Testis (tissue), 3 donors: ENCODE measurements around the gene CACNG3. TPM values are rescaled to one million over a fixed set of nuclear protein-coding genes. Genes with fewer than 3 reads are reported as not detected.
"Not testable (repeated sequence)": the region's sequence is repeated elsewhere in the genome, so short reads cannot be mapped to it uniquely, and the experiment has no call there.

Experiments used
- DNase-seq: peaks from one replicate; pipeline ENCODE4 v3.0.0-alpha.2; 2019
- H3K27ac ChIP-seq, 2 donors: fragments of 200-600 bp; sonication (generic); one replicate each; pipeline ENCODE4 v1.5.1; 2019
- H3K27me3 ChIP-seq: fragments of 200-600 bp; sonication (generic); one replicate; pipeline ENCODE4 v1.5.1; 2019
- H3K36me3 ChIP-seq: fragments of 200-600 bp; sonication (generic); one replicate; pipeline ENCODE4 v1.5.1; 2017; ENCODE audit warnings: low read depth; ENCODE audit errors: missing control alignments
- H3K4me1 ChIP-seq: fragments of 200-600 bp; sonication (generic); one replicate; pipeline ENCODE4 v1.5.1; 2019
- H3K4me3 ChIP-seq, 2 donors: fragments of 200-600 bp; sonication (generic); one replicate each; pipeline ENCODE4 v1.5.1; 2017 to 2019
- H3K9me3 ChIP-seq: fragments of 200-600 bp; sonication (generic); one replicate; pipeline ENCODE4 v1.5.1; 2017
- POLR2A ChIP-seq: fragments of 450-650 bp; IDR thresholded peaks from one replicate; pipeline ENCODE4 v1.6.1; 2017; ENCODE audit warnings: antibody characterized with exemption, mild to moderate bottlenecking, moderate library complexity
- WGBS, 2 donors: methylation state at CpG; one replicate each; pipeline ENCODE4 v1.1.5; 2018; 5-methylcytosine and 5-hydroxymethylcytosine counted together
- intact Hi-C: fragments of 100-400 bp; cut with DNase I; formaldehyde crosslinking; loops from one replicate; pipeline ENCODE4 v1.15.1; 2023; ENCODE audit warnings: low total_unique reads
- polyA plus RNA-seq: library from polyadenylated mRNA; stranded (reverse); fragments of 350-450 nt; fragmentation: Illumina TruSeq; extraction: RNeasy Lipid Tissue Mini Kit (QIAGEN cat#74804); gene quantifications from one replicate; pipeline ENCODE4 v1.2.3, GENCODE V29; 2014; ENCODE audit warnings: low read depth, low replicate concordance; ENCODE audit not compliant: insufficient read depth
- total RNA-seq, 2 donors: library from RNA; depleted of rRNA; stranded (reverse); fragments of >200 nt; gene quantifications; one replicate each; pipeline ENCODE4 v1.2.3, GENCODE V29; 2016
- TF ChIP-seq, protein P1 (sequence below), 3 experiments: fragments of 450-650 bp in 2 of 3; fragments of 200-600 bp in 1 of 3; sonication (generic) in 1 of 3; IDR thresholded peaks; one replicate each; pipeline ENCODE4 v1.5.1; 2016 to 2019; ENCODE audit warnings: antibody characterized with exemption in 3 of 3, mild to moderate bottlenecking in 2 of 3, moderate library complexity in 1 of 3

The CACNG3 gene
- total and polyA plus RNA-seq, 3 donors from 2014 or later = 0.06 to 0.32 TPM; not detected in 1

DNA sequence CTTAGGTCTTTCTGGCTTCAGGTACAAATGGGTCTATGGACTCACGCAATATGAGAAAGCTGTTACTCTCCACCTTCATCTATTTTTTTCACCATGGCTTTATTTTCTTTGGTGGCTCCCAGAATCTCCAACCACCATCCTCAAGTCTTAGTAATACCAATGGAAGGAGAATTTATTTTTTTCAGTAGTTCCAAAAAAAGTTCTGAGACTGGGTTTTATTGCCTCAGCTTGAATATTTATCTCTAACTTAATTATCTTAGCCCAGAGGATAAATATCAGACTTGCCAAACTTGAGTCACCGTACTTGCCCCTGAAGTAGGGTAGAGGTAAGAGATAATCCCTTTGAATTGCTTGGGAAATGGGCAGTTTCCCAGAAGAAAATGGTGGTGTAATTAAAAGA is 23.2 kb upstream of the CACNG3 start:
- Histone ChIP-seq H3K4me1 (no peaks in the 10 kb centered on the region), H3K27ac (no peak overlapping the region), H3K36me3 (no peaks in the 10 kb centered on the region), H3K4me3 (no peak overlapping the region), H3K9me3 (no peaks in the 10 kb centered on the region), H3K27me3 (no peaks in the 10 kb centered on the region)
- DNase-seq = no peak
- intact Hi-C loops = no loop called here
- no peak for TF ChIP-seq POLR2A
- TF ChIP-seq, protein P1, sequence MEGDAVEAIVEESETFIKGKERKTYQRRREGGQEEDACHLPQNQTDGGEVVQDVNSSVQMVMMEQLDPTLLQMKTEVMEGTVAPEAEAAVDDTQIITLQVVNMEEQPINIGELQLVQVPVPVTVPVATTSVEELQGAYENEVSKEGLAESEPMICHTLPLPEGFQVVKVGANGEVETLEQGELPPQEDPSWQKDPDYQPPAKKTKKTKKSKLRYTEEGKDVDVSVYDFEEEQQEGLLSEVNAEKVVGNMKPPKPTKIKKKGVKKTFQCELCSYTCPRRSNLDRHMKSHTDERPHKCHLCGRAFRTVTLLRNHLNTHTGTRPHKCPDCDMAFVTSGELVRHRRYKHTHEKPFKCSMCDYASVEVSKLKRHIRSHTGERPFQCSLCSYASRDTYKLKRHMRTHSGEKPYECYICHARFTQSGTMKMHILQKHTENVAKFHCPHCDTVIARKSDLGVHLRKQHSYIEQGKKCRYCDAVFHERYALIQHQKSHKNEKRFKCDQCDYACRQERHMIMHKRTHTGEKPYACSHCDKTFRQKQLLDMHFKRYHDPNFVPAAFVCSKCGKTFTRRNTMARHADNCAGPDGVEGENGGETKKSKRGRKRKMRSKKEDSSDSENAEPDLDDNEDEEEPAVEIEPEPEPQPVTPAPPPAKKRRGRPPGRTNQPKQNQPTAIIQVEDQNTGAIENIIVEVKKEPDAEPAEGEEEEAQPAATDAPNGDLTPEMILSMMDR (IDR thresholded peaks at IDR 0.05) = no peak
- 87 to 89% methylated on average over 2 of the region's 2 CpGs for WGBS, 2 donors

DNA sequence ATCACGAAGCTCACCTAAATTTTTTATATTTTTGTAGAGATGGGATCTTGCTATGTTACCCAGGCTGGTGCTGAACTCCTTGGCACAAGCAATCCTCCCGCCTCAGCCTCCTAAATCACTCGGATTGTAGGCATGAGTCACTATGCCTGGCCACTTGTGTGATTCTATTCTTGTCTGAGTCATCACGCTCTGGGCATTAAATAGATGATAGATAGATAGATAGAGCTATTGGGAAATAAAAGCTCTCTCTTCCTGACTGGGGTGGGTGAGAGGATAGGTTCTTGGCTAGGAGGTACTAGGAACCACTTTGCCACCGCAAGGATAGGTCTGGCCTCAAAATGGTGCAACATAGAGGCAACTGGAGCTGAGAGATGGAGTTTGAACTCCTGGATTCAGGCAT is 21.4 kb upstream of the CACNG3 start:
- no peak overlapping the region for H3K27ac ChIP-seq
- no peak for DNase-seq
- no peak for TF ChIP-seq POLR2A
- H3K9me3 ChIP-seq = no peaks in the 10 kb centered on the region
- 82 to 88% methylated on average over 5 of the region's 5 CpGs for WGBS, 2 donors
- H3K4me1 ChIP-seq = no peaks in the 10 kb centered on the region
- H3K4me3 ChIP-seq = no peak overlapping the region
- no peaks in the 10 kb centered on the region for H3K36me3 ChIP-seq
- intact Hi-C loops = no loop called here
- no peaks in the 10 kb centered on the region for H3K27me3 ChIP-seq

GRCh38 chr16:24235806-24236205 is 20.3 kb upstream of the CACNG3 start:
- Histone ChIP-seq H3K4me1 (no peaks in the 10 kb centered on the region), H3K36me3 (no peaks in the 10 kb centered on the region), H3K9me3 (no peaks in the 10 kb centered on the region), H3K27me3 (no peaks in the 10 kb centered on the region), H3K4me3 (no peak overlapping the region), H3K27ac (no peak overlapping the region)
- intact Hi-C loops = no loop called here
- TF ChIP-seq POLR2A = no peak
- TF ChIP-seq, protein P1 (IDR thresholded peaks at IDR 0.05) = no peak
- no peak for DNase-seq
- WGBS, 2 donors = 75 to 81% methylated on average over 2 of the region's 2 CpGs

GRCh38 chr16:24238846-24239245 is 17.3 kb upstream of the CACNG3 start:
- H3K27ac ChIP-seq, H3K4me3 ChIP-seq, H3K27me3 ChIP-seq, H3K4me1 ChIP-seq, H3K9me3 ChIP-seq, intact Hi-C loops, H3K36me3 ChIP-seq, DNase-seq: not testable (repeated sequence)
- 70 to 76% methylated on average over 2 of the region's 2 CpGs for WGBS, 2 donors

- H3K36me3 ChIP-seq = no peaks in the 10 kb centered on the region
- no peak overlapping the region for H3K27ac ChIP-seq
- H3K4me3 ChIP-seq = no peak overlapping the region
- TF ChIP-seq, protein P1 (IDR thresholded peaks at IDR 0.05) = no peak
- TF ChIP-seq POLR2A = no peak
- 72 to 73% methylated on average over 4 of the region's 4 CpGs for WGBS, 2 donors
- no peak for DNase-seq
- no peaks in the 10 kb centered on the region for H3K27me3 ChIP-seq
- intact Hi-C loops = no loop called here
- H3K9me3 ChIP-seq = no peaks in the 10 kb centered on the region
- H3K4me1 ChIP-seq = no peaks in the 10 kb centered on the region
Measured at GRCh38 chr16:24246911-24247607, 9.1 kb upstream of the CACNG3 start.

DNA sequence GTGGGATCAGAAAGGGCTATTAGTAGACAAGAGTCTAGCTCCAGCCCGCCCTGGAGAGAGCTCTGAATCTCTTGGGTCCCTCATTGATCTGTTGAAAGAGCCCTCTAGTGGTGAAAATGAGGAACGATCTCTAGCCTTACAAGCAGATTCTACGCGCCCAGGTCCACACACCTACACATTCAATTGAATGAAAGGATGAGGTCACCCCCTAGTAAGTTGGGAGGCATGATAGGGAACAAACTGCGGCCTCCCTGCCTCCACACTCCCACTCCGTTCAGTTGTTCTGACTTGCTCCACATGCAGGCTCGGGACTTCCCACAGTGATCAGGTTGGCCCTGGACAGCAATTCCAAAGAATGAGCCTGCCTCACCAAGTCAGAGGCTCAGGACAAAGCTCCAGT is 2.9 kb upstream of the CACNG3 start:
- Histone ChIP-seq H3K27me3 (no peaks in the 10 kb centered on the region), H3K36me3 (no peaks in the 10 kb centered on the region), H3K27ac (no peak overlapping the region), H3K4me1 (no peaks in the 10 kb centered on the region), H3K4me3 (no peak overlapping the region), H3K9me3 (no peaks in the 10 kb centered on the region)
- DNase-seq = peak; percentile 65
- TF ChIP-seq, protein P1 (IDR thresholded peaks at IDR 0.05) = peak; percentile 17 to 71 (median 43)
- TF ChIP-seq POLR2A = no peak
- WGBS, 2 donors = 6 to 15% methylated on average over 7 of the region's 7 CpGs
- intact Hi-C loops = no loop called here
